ENCODE measurements around the gene DSCAML1.

Gene DSCAML1

GRCh38 chr11:117427356-117427874 is 369.6 kb downstream of the DSCAML1 start:
- peaks cover 15% of the 10 kb centered on the region for H3K4me1 Mint-ChIP-seq
- no peak for ATAC-seq
- H3K4me3 Mint-ChIP-seq, result no peak overlapping the region
- DNase-seq (ENCODE audit: low spot score in 2 of 2), result no peak
- H3K36me3 Mint-ChIP-seq, result no peaks in the 10 kb centered on the region
- H3K27ac Mint-ChIP-seq, result no peak overlapping the region
- H3K9me3 Mint-ChIP-seq, result no peaks in the 10 kb centered on the region

GRCh38 chr11:117426941-117427340 is 370.1 kb downstream of the DSCAML1 start:
- H3K27ac Mint-ChIP-seq, result no peak overlapping the region
- H3K4me3 Mint-ChIP-seq, result no peak overlapping the region
- no peak for DNase-seq (ENCODE audit: low spot score in 2 of 2)
- H3K4me1 Mint-ChIP-seq, result peaks cover 15% of the 10 kb centered on the region
- ATAC-seq, result no peak
- H3K36me3 Mint-ChIP-seq, result no peaks in the 10 kb centered on the region
- no peaks in the 10 kb centered on the region for H3K9me3 Mint-ChIP-seq

- H3K36me3 Mint-ChIP-seq, result no peaks in the 10 kb centered on the region
- DNase-seq (ENCODE audit: low spot score in 2 of 2) (peak; percentile 77 to 89), ATAC-seq (peak; percentile 57)
- H3K9me3 Mint-ChIP-seq, result no peaks in the 10 kb centered on the region
- no peak overlapping the region for H3K4me3 Mint-ChIP-seq
- H3K4me1 Mint-ChIP-seq, result peaks cover 15% of the 10 kb centered on the region
- no peak overlapping the region for H3K27ac Mint-ChIP-seq
Measured at GRCh38 chr11:117426297-117426685, 370.7 kb downstream of the DSCAML1 start.

- no peak overlapping the region for H3K4me3 Mint-ChIP-seq
- no peaks in the 10 kb centered on the region for H3K36me3 Mint-ChIP-seq
- peaks cover 15% of the 10 kb centered on the region for H3K4me1 Mint-ChIP-seq
- ATAC-seq, result no peak
- H3K27ac Mint-ChIP-seq, result no peak overlapping the region
- no peak for DNase-seq (ENCODE audit: low spot score in 2 of 2)
- H3K9me3 Mint-ChIP-seq, result no peaks in the 10 kb centered on the region
Measured at GRCh38 chr11:117425679-117426296, 371.2 kb downstream of the DSCAML1 start.

GRCh38 chr11:117424781-117425180 is 372.2 kb downstream of the DSCAML1 start:
- Mint-ChIP-seq H3K4me1 (peaks cover 15% of the 10 kb centered on the region), H3K36me3 (no peaks in the 10 kb centered on the region), H3K9me3 (no peaks in the 10 kb centered on the region), H3K4me3 (no peak overlapping the region), H3K27ac (no peak overlapping the region)
- no peak for DNase-seq (ENCODE audit: low spot score in 2 of 2)
- no peak for ATAC-seq

- Mint-ChIP-seq H3K4me3 (no peak overlapping the region), H3K36me3 (no peaks in the 10 kb centered on the region), H3K9me3 (no peaks in the 10 kb centered on the region), H3K27ac (no peak overlapping the region), H3K4me1 (peaks cover 15% of the 10 kb centered on the region)
- ATAC-seq, result no peak
- no peak for DNase-seq (ENCODE audit: low spot score in 2 of 2)
Measured at GRCh38 chr11:117423046-117423575, 373.9 kb downstream of the DSCAML1 start.

GRCh38 chr11:117421476-117421875 is 375.5 kb downstream of the DSCAML1 start:
- no peaks in the 10 kb centered on the region for H3K9me3 Mint-ChIP-seq
- ATAC-seq (no peak), DNase-seq (ENCODE audit: low spot score in 2 of 2) (no peak)
- no peak overlapping the region for H3K4me3 Mint-ChIP-seq
- peaks cover 6% of the 10 kb centered on the region for H3K4me1 Mint-ChIP-seq
- H3K27ac Mint-ChIP-seq, result no peak overlapping the region
- no peaks in the 10 kb centered on the region for H3K36me3 Mint-ChIP-seq

GRCh38 chr11:117421041-117421440 is 376.0 kb downstream of the DSCAML1 start:
- H3K4me3 Mint-ChIP-seq, result no peak overlapping the region

GRCh38 chr11:117420598-117420997 is 376.4 kb downstream of the DSCAML1 start:
- Mint-ChIP-seq H3K9me3 (no peaks in the 10 kb centered on the region), H3K4me3 (no peak overlapping the region), H3K4me1 (no peaks in the 10 kb centered on the region), H3K27ac (no peak overlapping the region), H3K36me3 (no peaks in the 10 kb centered on the region)
- ATAC-seq (no peak), DNase-seq (ENCODE audit: low spot score in 2 of 2) (no peak)

More at GRCh38 chr11:117421041-117421440, 376.0 kb downstream of the DSCAML1 start:
- H3K9me3 Mint-ChIP-seq, result no peaks in the 10 kb centered on the region
- no peak for DNase-seq (ENCODE audit: low spot score in 2 of 2)
- H3K27ac Mint-ChIP-seq, result no peak overlapping the region
- no peaks in the 10 kb centered on the region for H3K36me3 Mint-ChIP-seq
- no peak for ATAC-seq
- peaks cover 2% of the 10 kb centered on the region for H3K4me1 Mint-ChIP-seq

- Mint-ChIP-seq H3K4me3 (no peak overlapping the region), H3K4me1 (no peaks in the 10 kb centered on the region), H3K36me3 (no peaks in the 10 kb centered on the region), H3K27ac (no peak overlapping the region), H3K9me3 (no peaks in the 10 kb centered on the region)
- DNase-seq (ENCODE audit: low spot score in 2 of 2), result no peak
- peak; percentile 6 for ATAC-seq
Measured at GRCh38 chr11:117420143-117420485, 376.9 kb downstream of the DSCAML1 start.

- Mint-ChIP-seq H3K4me1 (no peaks in the 10 kb centered on the region), H3K9me3 (no peaks in the 10 kb centered on the region), H3K36me3 (no peaks in the 10 kb centered on the region), H3K27ac (no peak overlapping the region), H3K4me3 (no peak overlapping the region)
- DNase-seq (ENCODE audit: low spot score in 2 of 2) (no peak), ATAC-seq (no peak)
Measured at GRCh38 chr11:117419482-117420142, 377.4 kb downstream of the DSCAML1 start.

GRCh38 chr11:117418737-117419481 is 378.1 kb downstream of the DSCAML1 start:
- DNase-seq (ENCODE audit: low spot score in 2 of 2) (no peak), ATAC-seq (no peak)

GRCh38 chr11:117417856-117418255 is 379.2 kb downstream of the DSCAML1 start:
- no peaks in the 10 kb centered on the region for H3K9me3 Mint-ChIP-seq
- H3K36me3 Mint-ChIP-seq, result no peaks in the 10 kb centered on the region
- ATAC-seq (no peak), DNase-seq (ENCODE audit: low spot score in 2 of 2) (no peak)
- no peak overlapping the region for H3K4me3 Mint-ChIP-seq
- no peak overlapping the region for H3K27ac Mint-ChIP-seq
- no peaks in the 10 kb centered on the region for H3K4me1 Mint-ChIP-seq

More at GRCh38 chr11:117418737-117419481, 378.1 kb downstream of the DSCAML1 start:
- Mint-ChIP-seq H3K9me3 (no peaks in the 10 kb centered on the region), H3K4me1 (no peaks in the 10 kb centered on the region), H3K4me3 (no peak overlapping the region), H3K27ac (no peak overlapping the region), H3K36me3 (no peaks in the 10 kb centered on the region)

- Mint-ChIP-seq H3K4me3 (no peak overlapping the region), H3K9me3 (no peaks in the 10 kb centered on the region), H3K4me1 (no peaks in the 10 kb centered on the region), H3K27ac (no peak overlapping the region), H3K36me3 (no peaks in the 10 kb centered on the region)
- ATAC-seq (no peak), DNase-seq (ENCODE audit: low spot score in 2 of 2) (no peak)
Measured at GRCh38 chr11:117417342-117417741, 379.7 kb downstream of the DSCAML1 start.

GRCh38 chr11:117415358-117415896 is 381.6 kb downstream of the DSCAML1 start:
- Mint-ChIP-seq H3K4me3 (no peak overlapping the region), H3K27ac (no peak overlapping the region), H3K36me3 (no peaks in the 10 kb centered on the region), H3K4me1 (no peaks in the 10 kb centered on the region), H3K9me3 (no peaks in the 10 kb centered on the region)
- DNase-seq (ENCODE audit: low spot score in 2 of 2), result no peak
- ATAC-seq, result no peak
